ENCODE measurements around the gene ZNF567. TPM values are rescaled to one million over a fixed set of nuclear protein-coding genes. Genes with fewer than 3 reads are reported as not detected.

ZNF567 gene
- total RNA-seq, 4 donors from 2014 or later = 6.7 to 12.7 (median 8.7) TPM

DNA sequence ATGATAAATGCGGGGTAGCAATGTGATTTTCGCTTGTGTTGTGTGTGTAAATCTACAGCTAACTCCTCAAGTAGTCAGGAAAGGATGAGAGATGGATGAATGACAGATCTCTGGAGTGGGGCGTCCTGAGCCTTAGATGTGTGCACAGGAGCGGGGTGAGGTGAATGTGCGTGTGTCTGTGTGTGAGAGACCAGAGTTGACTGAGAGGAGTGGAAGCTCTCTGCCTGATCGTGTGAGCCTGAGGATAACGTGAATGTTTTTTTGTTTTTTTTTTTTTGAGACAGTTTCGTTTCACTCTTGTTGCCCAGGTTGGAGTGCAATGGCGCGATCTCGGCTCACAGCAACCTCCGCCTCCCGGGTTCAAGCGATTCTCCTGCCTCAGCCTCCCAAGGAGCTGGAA is 21.6 kb upstream of the ZNF567 start:
- Histone ChIP-seq H3K4me1 (peaks cover 0 to 20% (median 0%) of the 10 kb centered on the region in 4 donors), H3K36me3 (peaks cover 0 to 67% (median 3%) of the 10 kb centered on the region in 3 donors), H3K4me3 (peak overlapping the region in 3 of 4 donors; percentile 54 to 81 (median 70)), H3K9me3 (peaks cover 0 to 51% (median 10%) of the 10 kb centered on the region in 4 donors), H3K27ac (no peak overlapping the region), H3K27me3 (no peaks in the 10 kb centered on the region)
- 58 to 66% methylated on average over 14 of the region's 14 CpGs for WGBS, 2 donors
- DNase-seq (ENCODE audit: low spot score in 2 of 2) = no peak
- TF ChIP-seq, protein P1, sequence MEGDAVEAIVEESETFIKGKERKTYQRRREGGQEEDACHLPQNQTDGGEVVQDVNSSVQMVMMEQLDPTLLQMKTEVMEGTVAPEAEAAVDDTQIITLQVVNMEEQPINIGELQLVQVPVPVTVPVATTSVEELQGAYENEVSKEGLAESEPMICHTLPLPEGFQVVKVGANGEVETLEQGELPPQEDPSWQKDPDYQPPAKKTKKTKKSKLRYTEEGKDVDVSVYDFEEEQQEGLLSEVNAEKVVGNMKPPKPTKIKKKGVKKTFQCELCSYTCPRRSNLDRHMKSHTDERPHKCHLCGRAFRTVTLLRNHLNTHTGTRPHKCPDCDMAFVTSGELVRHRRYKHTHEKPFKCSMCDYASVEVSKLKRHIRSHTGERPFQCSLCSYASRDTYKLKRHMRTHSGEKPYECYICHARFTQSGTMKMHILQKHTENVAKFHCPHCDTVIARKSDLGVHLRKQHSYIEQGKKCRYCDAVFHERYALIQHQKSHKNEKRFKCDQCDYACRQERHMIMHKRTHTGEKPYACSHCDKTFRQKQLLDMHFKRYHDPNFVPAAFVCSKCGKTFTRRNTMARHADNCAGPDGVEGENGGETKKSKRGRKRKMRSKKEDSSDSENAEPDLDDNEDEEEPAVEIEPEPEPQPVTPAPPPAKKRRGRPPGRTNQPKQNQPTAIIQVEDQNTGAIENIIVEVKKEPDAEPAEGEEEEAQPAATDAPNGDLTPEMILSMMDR (IDR thresholded peaks at IDR 0.05) = no peak
- TF ChIP-seq EP300 (IDR thresholded peaks at IDR 0.05) (no peak), POLR2A (IDR thresholded peaks at IDR 0.05) (no peak)

- no peak for DNase-seq (ENCODE audit: low spot score in 2 of 2)
- no peak overlapping the region for H3K4me3 ChIP-seq
- H3K36me3 ChIP-seq = peaks cover 0 to 67% (median 3%) of the 10 kb centered on the region in 3 donors
- H3K4me1 ChIP-seq = peaks cover 0 to 20% (median 0%) of the 10 kb centered on the region in 4 donors
- WGBS, 2 donors = 84 to 97% methylated on average over 2 of the region's 2 CpGs
- no peak for TF ChIP-seq POLR2A (IDR thresholded peaks at IDR 0.05)
- TF ChIP-seq EP300 (IDR thresholded peaks at IDR 0.05) = no peak
- TF ChIP-seq, protein P1 (IDR thresholded peaks at IDR 0.05) = no peak
- H3K27ac ChIP-seq = no peak overlapping the region
- H3K9me3 ChIP-seq = peaks cover 0 to 60% (median 8%) of the 10 kb centered on the region in 4 donors
- no peaks in the 10 kb centered on the region for H3K27me3 ChIP-seq
Observed at GRCh38 chr19:36668646-36669045, 18.8 kb upstream of the ZNF567 start.

DNA sequence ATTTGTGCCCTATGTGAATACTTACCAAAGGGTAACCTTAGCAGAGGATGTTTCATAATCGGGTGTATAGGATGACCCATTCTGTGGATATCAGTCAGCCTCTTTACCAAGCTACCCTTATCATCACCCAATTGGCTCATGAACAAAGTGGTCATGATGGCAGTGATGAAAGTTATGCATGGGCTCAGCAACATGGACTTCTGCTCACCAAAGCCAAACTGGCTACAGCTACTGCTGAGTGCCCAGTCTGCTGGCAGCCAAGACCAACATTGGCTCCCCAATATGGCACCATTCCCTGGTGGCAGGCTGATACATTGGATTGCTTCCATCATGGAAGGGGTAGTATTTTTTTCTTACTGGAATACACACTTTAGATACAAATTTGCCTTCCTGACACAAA is 15.0 kb upstream of the ZNF567 start:
- H3K27ac ChIP-seq = no peak overlapping the region
- 88 to 100% methylated on average over 1 of the region's 1 CpG for WGBS, 2 donors

GRCh38 chr19:36674201-36674600 is 13.2 kb upstream of the ZNF567 start:
- no peak for TF ChIP-seq EP300 (IDR thresholded peaks at IDR 0.05)
- no peak for TF ChIP-seq POLR2A (IDR thresholded peaks at IDR 0.05)
- TF ChIP-seq, protein P1 (IDR thresholded peaks at IDR 0.05) = no peak
- 97 to 98% methylated on average over 2 of the region's 2 CpGs for WGBS, 2 donors
- peaks cover 0 to 94% (median 11%) of the 10 kb centered on the region in 3 donors for H3K36me3 ChIP-seq
- no peak overlapping the region for H3K27ac ChIP-seq
- no peak for DNase-seq (ENCODE audit: low spot score in 2 of 2)
- H3K4me1 ChIP-seq = no peaks in the 10 kb centered on the region
- H3K27me3 ChIP-seq = no peaks in the 10 kb centered on the region
- no peak overlapping the region for H3K4me3 ChIP-seq
- peaks cover 0 to 98% (median 21%) of the 10 kb centered on the region in 4 donors for H3K9me3 ChIP-seq

More for the DNA sequence above, 15.0 kb upstream of the ZNF567 start:
- H3K4me3 ChIP-seq = no peak overlapping the region
- H3K9me3 ChIP-seq = peaks cover 0 to 95% (median 20%) of the 10 kb centered on the region in 4 donors
- no peaks in the 10 kb centered on the region for H3K27me3 ChIP-seq
- DNase-seq (ENCODE audit: low spot score in 2 of 2) = no peak
- TF ChIP-seq POLR2A (IDR thresholded peaks at IDR 0.05) (no peak), EP300 (IDR thresholded peaks at IDR 0.05) (no peak)
- TF ChIP-seq, protein P1 (IDR thresholded peaks at IDR 0.05) = no peak
- H3K4me1 ChIP-seq = peaks cover 0 to 10% (median 0%) of the 10 kb centered on the region in 4 donors
- H3K36me3 ChIP-seq = peaks cover 0 to 79% (median 0%) of the 10 kb centered on the region in 3 donors

DNA sequence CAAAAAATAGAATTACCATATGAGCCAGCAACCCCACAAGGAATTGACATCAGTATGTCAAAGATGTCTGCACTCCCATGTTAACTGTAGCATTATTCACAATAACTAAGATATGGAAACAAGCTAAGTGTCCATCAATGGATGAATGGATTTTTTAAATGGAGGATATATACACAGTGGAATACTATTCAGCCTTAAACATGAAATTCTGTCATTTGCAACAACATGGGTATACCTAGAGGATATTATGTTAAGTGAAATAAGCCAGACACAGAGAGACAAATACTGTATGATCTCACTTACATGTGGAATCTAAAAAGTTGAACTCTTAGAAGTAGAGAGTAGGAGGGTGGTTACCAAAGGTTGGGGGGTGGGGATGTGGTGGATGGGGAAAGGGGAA is 8.0 kb upstream of the ZNF567 start:
- H3K9me3 ChIP-seq = peaks cover 0 to 88% (median 18%) of the 10 kb centered on the region in 4 donors
- no peak for DNase-seq (ENCODE audit: low spot score in 2 of 2)
- H3K27me3 ChIP-seq = no peaks in the 10 kb centered on the region
- no peak overlapping the region for H3K27ac ChIP-seq
- H3K36me3 ChIP-seq = peaks cover 0 to 94% (median 15%) of the 10 kb centered on the region in 3 donors
- TF ChIP-seq EP300 (IDR thresholded peaks at IDR 0.05) = no peak
- TF ChIP-seq, protein P1 (IDR thresholded peaks at IDR 0.05) = no peak
- TF ChIP-seq POLR2A (IDR thresholded peaks at IDR 0.05) = no peak
- H3K4me3 ChIP-seq = no peak overlapping the region
- H3K4me1 ChIP-seq = no peaks in the 10 kb centered on the region
